Stomach (tissue), 9 donors: Measurements from ENCODE around the gene RCN1. TPM values are rescaled to one million over a fixed set of nuclear protein-coding genes. Genes with fewer than 3 reads are reported as not detected.

Source experiments
- DNase-seq, 2 donors: peaks; one replicate each; pipeline versions ENCODE4 v3.0.0 to v3.0.0-alpha.2; 2013 to 2019
- H3K27ac ChIP-seq, 5 donors: fragments of 200-600 bp in 4 of 5; sonication (generic) in 4 of 5; one replicate each; pipeline ENCODE4 v1.5.1; 2013 to 2019; ENCODE audit warnings: mild to moderate bottlenecking in 1 of 5, moderate library complexity in 1 of 5
- H3K27me3 ChIP-seq, 3 donors: fragments of 200-600 bp; sonication (generic); one replicate each; pipeline ENCODE4 v1.5.1; 2017 to 2019; ENCODE audit warnings: mixed run types in 1 of 3
- H3K36me3 ChIP-seq, 4 donors: fragments of 200-600 bp; sonication (generic); 1 replicate in 3 of 4; 2 replicates in 1 of 4; pipeline ENCODE4 v1.5.1; 2016 to 2019
- H3K4me1 ChIP-seq, 4 donors: fragments of 200-600 bp; sonication (generic); one replicate each; pipeline ENCODE4 v1.5.1; 2016 to 2019
- H3K4me3 ChIP-seq, 4 donors: fragments of 200-600 bp; sonication (generic) in 3 of 4; one replicate each; pipeline ENCODE4 v1.5.1; 2016 to 2019; ENCODE audit warnings: mild to moderate bottlenecking in 1 of 4
- H3K9me3 ChIP-seq, 4 donors: fragments of 200-600 bp; sonication (generic); one replicate each; pipeline ENCODE4 v1.5.1; 2016 to 2019
- EP300 ChIP-seq: sonication (generic); formaldehyde crosslinking; IDR thresholded peaks from one replicate; pipeline ENCODE4 v1.6.1; 2017; ENCODE audit warnings: antibody characterized with exemption
- POLR2A ChIP-seq, 4 donors: fragments of 450-650 bp; IDR thresholded peaks; one replicate each; pipeline ENCODE4 v1.6.1; 2016; ENCODE audit warnings: antibody characterized with exemption in 4 of 4, control low read depth in 2 of 4, mild to moderate bottlenecking in 1 of 4, moderate library complexity in 1 of 4
- POLR2AphosphoS5 ChIP-seq, 3 donors: sonication (generic); formaldehyde crosslinking; IDR thresholded peaks; one replicate each; pipeline ENCODE4 v1.6.1; 2016; ENCODE audit warnings: antibody characterized with exemption in 3 of 3
- WGBS, 5 donors: extraction: QIAGEN DNeasy Blood & Tissue Kit in 3 of 5; methylation state at CpG; one replicate each; pipeline versions ENCODE4 v1.1.5 to v1.1.7; 2013 to 2018; 5-methylcytosine and 5-hydroxymethylcytosine counted together
- intact Hi-C: fragments of 100-400 bp; cut with DNase I; formaldehyde crosslinking; loops from one replicate; pipeline ENCODE4 v1.15.1; 2023; ENCODE audit warnings: low total_unique reads
- polyA plus RNA-seq, 3 donors: library from polyadenylated mRNA; stranded (reverse); fragments of 200-250 nt; gene quantifications; one replicate each; pipeline ENCODE4 v1.2.3, GENCODE V29; 2013
- total RNA-seq, 5 donors: library from RNA; depleted of rRNA; stranded (reverse); fragments of >200 nt; gene quantifications; one replicate each; pipeline versions ENCODE4 v1.1.0 to v1.2.3, GENCODE V29; 2014 to 2016
- TF ChIP-seq, protein P1 (sequence below), 7 experiments: fragments of 450-650 bp in 4 of 7; fragments of 200-600 bp in 3 of 7; sonication (generic) in 3 of 7; IDR thresholded peaks; one replicate each; pipeline ENCODE4 v1.5.1; 2016 to 2019; ENCODE audit warnings: antibody characterized with exemption in 7 of 7, control low read depth in 2 of 7, mild to moderate bottlenecking in 1 of 7
- donor health status: healthy with polysubstance abuse.
- donor health status: Bipolar disorder and iron deficiency.
- donor health status: healthy.

The RCN1 gene
- total and polyA plus RNA-seq, 8 donors, result 3.5 to 91.1 (median 35.0) TPM

DNA sequence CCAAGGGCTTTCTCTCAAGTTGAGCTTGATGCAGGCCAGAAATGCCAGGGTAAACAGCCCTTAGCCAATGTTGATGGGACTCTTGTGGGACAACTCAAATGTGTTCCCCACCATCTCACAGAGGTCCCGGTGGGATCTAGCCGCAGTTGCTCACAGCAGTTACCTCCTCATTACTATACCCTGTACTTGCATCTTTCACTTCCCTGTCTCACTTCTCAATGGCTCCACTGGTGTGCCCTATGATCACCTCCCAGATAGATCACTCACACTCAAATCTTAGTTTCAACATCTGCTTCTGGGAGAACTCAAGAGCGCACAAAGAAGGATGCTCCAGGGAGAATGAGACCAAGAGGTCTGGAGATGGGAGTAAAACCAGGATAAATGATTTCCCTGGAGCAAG, 47.0 kb downstream of the RCN1 start:
- no peaks in the 10 kb centered on the region for H3K9me3 ChIP-seq
- DNase-seq, result no peak
- no peaks in the 10 kb centered on the region for H3K4me1 ChIP-seq
- WGBS, 5 donors, result 96 to 99% (median 96%) methylated on average over 3 of the region's 3 CpGs
- no peak overlapping the region for H3K4me3 ChIP-seq
- H3K27me3 ChIP-seq, result no peaks in the 10 kb centered on the region
- no peaks in the 10 kb centered on the region for H3K36me3 ChIP-seq
- TF ChIP-seq POLR2AphosphoS5 (IDR thresholded peaks at IDR 0.05) (no peak), EP300 (no peak), POLR2A (IDR thresholded peaks at IDR 0.05) (no peak)
- TF ChIP-seq, protein P1, sequence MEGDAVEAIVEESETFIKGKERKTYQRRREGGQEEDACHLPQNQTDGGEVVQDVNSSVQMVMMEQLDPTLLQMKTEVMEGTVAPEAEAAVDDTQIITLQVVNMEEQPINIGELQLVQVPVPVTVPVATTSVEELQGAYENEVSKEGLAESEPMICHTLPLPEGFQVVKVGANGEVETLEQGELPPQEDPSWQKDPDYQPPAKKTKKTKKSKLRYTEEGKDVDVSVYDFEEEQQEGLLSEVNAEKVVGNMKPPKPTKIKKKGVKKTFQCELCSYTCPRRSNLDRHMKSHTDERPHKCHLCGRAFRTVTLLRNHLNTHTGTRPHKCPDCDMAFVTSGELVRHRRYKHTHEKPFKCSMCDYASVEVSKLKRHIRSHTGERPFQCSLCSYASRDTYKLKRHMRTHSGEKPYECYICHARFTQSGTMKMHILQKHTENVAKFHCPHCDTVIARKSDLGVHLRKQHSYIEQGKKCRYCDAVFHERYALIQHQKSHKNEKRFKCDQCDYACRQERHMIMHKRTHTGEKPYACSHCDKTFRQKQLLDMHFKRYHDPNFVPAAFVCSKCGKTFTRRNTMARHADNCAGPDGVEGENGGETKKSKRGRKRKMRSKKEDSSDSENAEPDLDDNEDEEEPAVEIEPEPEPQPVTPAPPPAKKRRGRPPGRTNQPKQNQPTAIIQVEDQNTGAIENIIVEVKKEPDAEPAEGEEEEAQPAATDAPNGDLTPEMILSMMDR (IDR thresholded peaks at IDR 0.05), result no peak
- intact Hi-C loops, result no loop called here
- no peak overlapping the region for H3K27ac ChIP-seq

DNA sequence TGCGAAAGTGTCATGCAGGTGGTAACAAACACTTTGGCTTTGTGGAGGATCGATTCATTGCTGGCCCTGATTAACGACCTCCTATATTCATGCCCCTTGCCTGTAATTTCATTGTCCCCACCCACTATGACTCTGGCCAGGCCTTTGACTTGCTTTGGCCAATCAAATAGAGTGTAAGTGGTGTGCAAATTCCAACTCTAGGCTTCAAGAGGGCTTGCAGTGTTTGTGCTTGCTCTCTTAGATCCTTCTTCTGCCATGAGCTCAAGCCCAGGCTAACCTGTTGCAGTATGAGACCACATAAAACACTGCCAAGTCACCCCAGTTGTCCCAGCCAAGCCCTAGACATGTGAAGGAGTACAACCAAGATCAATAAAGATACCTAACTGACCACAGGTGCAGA, 48.0 kb downstream of the RCN1 start:
- intact Hi-C loops, result no loop called here
- 77 to 93% (median 89%) methylated on average over 3 of the region's 3 CpGs for WGBS, 5 donors
- Histone ChIP-seq H3K36me3 (no peaks in the 10 kb centered on the region), H3K27ac (no peak overlapping the region), H3K4me1 (no peaks in the 10 kb centered on the region), H3K9me3 (no peaks in the 10 kb centered on the region), H3K4me3 (no peak overlapping the region), H3K27me3 (no peaks in the 10 kb centered on the region)
- no peak for DNase-seq
- TF ChIP-seq POLR2A (IDR thresholded peaks at IDR 0.05) (no peak), POLR2AphosphoS5 (IDR thresholded peaks at IDR 0.05) (no peak), EP300 (no peak)
- TF ChIP-seq, protein P1 (IDR thresholded peaks at IDR 0.05), result no peak

DNA sequence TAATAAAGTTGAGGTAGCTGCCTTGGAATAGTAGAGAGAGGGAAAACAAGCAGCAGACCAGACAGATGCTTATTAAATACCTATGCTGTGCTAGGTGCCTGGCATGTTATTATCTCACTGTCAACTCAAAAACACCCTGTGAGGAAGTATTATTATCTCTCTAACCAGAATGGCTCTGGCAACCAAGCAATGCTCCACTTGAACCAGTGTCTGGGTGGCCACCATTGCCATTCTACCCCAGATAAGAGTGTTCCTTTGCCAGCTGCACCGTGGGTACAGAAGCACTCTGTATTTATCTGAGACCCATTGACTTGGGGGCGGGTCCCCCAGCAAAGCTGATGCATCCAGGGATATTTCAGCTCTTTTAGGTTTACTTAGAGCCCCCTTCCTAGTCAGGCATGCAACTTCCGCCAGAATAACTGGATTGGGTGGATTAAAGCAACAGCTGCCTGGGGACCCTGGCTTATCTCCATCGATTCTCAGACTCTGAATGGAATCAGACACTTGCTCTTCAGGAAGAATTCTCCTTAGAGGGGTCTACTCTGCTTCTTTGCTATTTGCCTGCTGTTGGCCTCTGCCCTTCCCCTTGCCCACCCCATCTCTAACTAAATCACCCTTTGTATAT, 49.1 kb downstream of the RCN1 start:
- intact Hi-C loops, result no loop called here
- Histone ChIP-seq H3K27ac (no peak overlapping the region), H3K9me3 (no peaks in the 10 kb centered on the region), H3K4me3 (no peak overlapping the region), H3K27me3 (no peaks in the 10 kb centered on the region), H3K4me1 (no peaks in the 10 kb centered on the region), H3K36me3 (no peaks in the 10 kb centered on the region)
- no peak for DNase-seq
- TF ChIP-seq EP300 (no peak), POLR2A (IDR thresholded peaks at IDR 0.05) (no peak), POLR2AphosphoS5 (IDR thresholded peaks at IDR 0.05) (no peak)
- TF ChIP-seq, protein P1 (IDR thresholded peaks at IDR 0.05), result no peak
- WGBS, 5 donors, result 54 to 66% (median 60%) methylated on average over 4 of the region's 4 CpGs

DNA sequence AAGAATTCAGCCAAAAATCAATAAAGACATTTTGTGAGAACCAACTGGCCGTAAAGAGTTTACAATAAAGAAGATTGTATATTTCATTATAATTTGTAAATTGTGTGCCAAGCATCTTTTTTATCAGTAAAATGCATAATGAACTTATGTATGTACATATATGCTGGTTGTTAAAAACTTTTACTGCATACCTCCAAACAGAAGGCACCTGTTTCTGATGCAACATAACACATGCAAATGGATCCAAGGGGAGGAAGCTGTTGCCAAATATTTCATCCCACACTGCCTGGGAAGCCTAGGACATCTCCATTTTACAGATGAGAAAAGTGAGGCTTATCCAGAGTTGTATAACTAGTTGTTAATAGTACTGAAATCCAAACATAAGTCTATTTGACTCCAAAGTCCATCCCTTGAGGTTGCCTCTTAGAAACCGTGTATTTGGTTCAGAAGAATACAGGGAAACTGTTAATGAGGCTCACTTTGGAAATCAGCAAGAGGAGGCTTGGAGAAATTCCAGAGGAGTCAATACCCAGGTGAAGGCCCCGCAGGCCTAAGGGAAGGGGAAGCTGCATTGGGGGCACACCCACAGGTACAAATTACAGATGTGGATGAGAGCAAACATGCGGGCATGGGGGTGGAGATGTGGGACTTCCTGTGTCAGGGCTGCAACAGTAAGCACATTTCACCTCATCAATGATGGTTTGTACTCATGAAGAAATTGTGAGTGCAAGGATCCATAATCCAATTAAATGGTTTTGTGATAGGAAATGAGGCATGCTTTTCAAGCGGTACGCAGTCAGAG, 51.1 kb downstream of the RCN1 start:
- Histone ChIP-seq H3K27ac (no peak overlapping the region), H3K4me3 (no peak overlapping the region), H3K4me1 (no peaks in the 10 kb centered on the region), H3K27me3 (no peaks in the 10 kb centered on the region), H3K9me3 (no peaks in the 10 kb centered on the region), H3K36me3 (no peaks in the 10 kb centered on the region)
- no peak for DNase-seq
- intact Hi-C loops, result no loop called here
- TF ChIP-seq, protein P1 (IDR thresholded peaks at IDR 0.05), result no peak
- TF ChIP-seq EP300 (no peak), POLR2AphosphoS5 (IDR thresholded peaks at IDR 0.05) (no peak), POLR2A (IDR thresholded peaks at IDR 0.05) (no peak)
- WGBS, 5 donors, result 53 to 76% (median 65%) methylated on average over 6 of the region's 6 CpGs
